OCI-LY7 (cell line): ENCODE measurements around the gene WDR90.

Experiments
- CTCF ChIP-seq: fragments of 200-600 bp; sonication (generic); conservative IDR thresholded peaks from 2 replicates; pipeline ENCODE4 v1.5.1; 2014; ENCODE audit warnings: mild to moderate bottlenecking, antibody characterized with exemption, low read length, moderate library complexity, mixed read lengths
- EZH2phosphoT487 ChIP-seq: fragments of 200-600 bp; sonication (generic); IDR thresholded peaks from 2 replicates; pipeline ENCODE4 v1.6.1; 2018; ENCODE audit warnings: low read depth, borderline replicate concordance, mild to moderate bottlenecking, mixed run types, antibody characterized with exemption, low read length, moderate library complexity, mixed read lengths

- TF ChIP-seq CTCF, result no peak
- no peak for TF ChIP-seq EZH2phosphoT487
Measured at GRCh38 chr16:676565-676902, 27.4 kb downstream of the WDR90 start.
